Fibroblast of mammary gland (primary cell): ENCODE results near the gene MAG.

Experiments used
- DNase-seq: peaks from one replicate; pipeline ENCODE4 v3.0.0-alpha.2; 2010; ENCODE audit warnings: low read depth
- H3K4me3 ChIP-seq: 2 replicates; pipeline ENCODE4 v1.5.1; 2011; ENCODE audit warnings: low read depth, mild to moderate bottlenecking, low read length, moderate library complexity; ENCODE audit not compliant: control insufficient read depth
- CTCF ChIP-seq: conservative IDR thresholded peaks from 2 replicates; pipeline ENCODE4 v1.5.1; 2011; ENCODE audit warnings: low read depth, low read length, inconsistent platforms; ENCODE audit not compliant: control insufficient read depth, insufficient read depth

MAG gene

DNA sequence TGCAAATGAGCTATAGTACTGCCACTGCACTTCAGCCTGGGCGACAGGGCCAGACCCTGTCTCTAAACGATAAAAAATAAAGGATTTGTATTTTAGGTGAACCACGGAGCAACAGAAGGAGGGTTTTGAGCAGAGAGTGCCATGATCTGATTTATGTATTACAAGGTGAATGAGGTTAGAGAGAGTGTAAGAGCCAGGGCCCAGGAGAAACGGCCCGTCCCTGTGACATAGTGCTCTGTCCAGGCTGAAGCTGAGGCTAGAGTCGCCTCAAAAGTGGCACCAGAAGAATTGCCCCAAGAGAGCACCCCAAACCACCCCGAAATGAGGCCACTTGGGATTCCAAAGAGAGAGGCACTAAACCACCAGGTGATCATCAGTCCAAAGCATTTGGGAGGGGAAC, 16.9 kb downstream of the MAG start:
- H3K4me3 ChIP-seq, result no peak overlapping the region
- TF ChIP-seq CTCF, result no peak

GRCh38 chr19:35309481-35310279, 17.7 kb downstream of the MAG start:
- no peak for DNase-seq
- no peak overlapping the region for H3K4me3 ChIP-seq
- no peak for TF ChIP-seq CTCF

More for the DNA sequence above, 16.9 kb downstream of the MAG start:
- no peak for DNase-seq

DNA sequence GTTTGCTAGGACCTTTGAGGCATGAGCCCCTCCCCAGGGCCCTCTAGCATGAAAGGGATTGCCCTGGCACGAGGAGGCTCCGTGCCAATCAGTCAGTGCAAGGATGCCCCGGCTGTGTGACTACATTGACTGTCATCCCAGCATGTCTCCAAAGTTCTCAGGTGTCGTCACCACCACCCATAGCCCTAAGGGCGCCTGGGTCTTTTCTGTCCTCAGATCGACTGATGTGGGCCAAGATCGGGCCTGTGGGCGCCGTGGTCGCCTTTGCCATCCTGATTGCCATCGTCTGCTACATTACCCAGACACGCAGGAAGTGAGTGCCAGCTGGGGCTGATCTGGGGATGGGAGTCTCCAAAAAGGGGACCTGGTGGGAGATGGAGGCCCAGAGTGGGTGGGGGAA, 18.4 kb downstream of the MAG start:
- DNase-seq, result no peak
- H3K4me3 ChIP-seq, result no peak overlapping the region
- no peak for TF ChIP-seq CTCF

DNA sequence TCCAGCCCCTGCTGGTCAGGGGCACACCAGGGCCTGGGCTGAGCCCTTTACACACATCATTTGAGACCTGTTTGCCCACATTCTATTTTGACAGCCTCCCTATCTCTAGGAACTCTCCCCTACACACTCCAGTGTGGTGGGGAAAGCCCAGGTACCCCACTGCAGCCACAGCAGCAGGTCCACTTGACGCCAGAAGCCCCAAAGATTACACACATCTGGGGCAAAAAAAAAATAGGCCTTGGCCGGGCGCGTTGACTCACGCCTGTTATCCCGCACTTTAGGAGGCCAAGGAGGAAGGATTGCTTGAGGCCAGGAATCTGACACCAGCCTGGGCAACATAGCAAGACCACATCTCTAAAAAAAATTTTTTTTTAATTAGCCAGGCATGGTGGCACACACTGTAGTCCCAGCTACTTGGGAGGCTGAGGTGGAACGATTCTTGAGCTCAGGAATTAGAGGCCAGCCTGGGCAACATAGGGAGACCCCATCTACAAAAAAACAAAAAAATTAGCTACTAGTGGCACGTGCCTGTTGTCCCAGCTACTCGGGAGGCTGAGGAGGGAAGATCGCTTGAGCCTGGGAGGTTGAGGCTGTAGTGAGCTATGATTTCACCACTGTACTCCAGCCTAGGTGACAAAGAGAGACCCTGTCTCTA, 19.0 kb downstream of the MAG start:
- no peak for TF ChIP-seq CTCF
- DNase-seq, result no peak
- H3K4me3 ChIP-seq, result no peak overlapping the region

- DNase-seq, result no peak
- TF ChIP-seq CTCF, result no peak
- H3K4me3 ChIP-seq, result no peak overlapping the region
Observed at GRCh38 chr19:35311901-35312665, 20.1 kb downstream of the MAG start.

GRCh38 chr19:35313587-35313986, 21.6 kb downstream of the MAG start:
- DNase-seq, result no peak
- H3K4me3 ChIP-seq, result no peak overlapping the region
- TF ChIP-seq CTCF, result no peak
